ENCODE measurements around the gene AIFM3. TPM values are rescaled to one million over a fixed set of nuclear protein-coding genes. Genes with fewer than 3 reads are reported as not detected.
A peak's percentile ranks its signal among the peaks of the same experiment; 100 is the strongest.

The AIFM3 gene
- total and polyA plus RNA-seq, 2 of the 13 experiments (the other 11 are each of a cell fraction or from before 2014, with no cell fraction given) = 9.0 to 15.3 TPM

DNA sequence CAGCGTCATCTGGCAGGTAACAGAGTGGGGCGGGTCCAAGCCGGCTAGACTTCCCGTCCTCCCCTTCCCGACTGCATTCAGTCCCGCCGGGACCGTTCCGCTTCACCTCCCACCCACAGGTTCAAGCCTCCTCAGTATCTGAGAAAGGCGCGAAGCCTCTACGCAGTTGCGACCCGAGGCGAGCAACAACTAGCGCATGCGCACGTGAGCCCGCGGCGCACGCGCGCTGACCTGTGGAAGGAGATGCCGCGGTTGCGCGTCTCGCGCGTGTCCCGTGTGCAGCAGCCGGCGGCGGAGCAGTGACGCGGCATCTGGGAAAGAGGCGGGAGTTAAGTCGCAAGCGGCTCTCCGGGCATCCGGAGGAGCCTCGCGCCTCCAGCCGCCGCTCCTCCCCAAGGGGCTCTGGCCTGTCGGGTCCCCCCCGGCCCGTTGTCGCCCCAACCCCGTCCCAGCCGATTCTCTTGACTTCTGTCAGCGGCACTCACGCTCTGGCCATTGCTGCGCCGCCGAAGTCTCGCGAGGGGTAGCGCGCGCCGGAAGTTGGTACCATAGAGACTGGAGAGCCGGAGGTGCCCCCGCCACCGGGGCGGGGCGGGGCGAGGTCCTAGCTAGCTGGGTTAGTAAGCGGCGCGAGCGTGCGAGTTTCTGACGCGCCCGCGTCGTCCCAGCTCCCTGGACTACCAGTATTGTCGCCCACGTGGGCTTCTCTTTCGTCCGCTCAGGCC lies 34.7 kb downstream of the AIFM3 start, which contains the start of gene THAP7 (continued):
- TF ChIP-seq FOXM1 (CRISPR knock-in tag; IDR thresholded peaks at IDR 0.05) = no peak
- TF ChIP-seq, protein P1, sequence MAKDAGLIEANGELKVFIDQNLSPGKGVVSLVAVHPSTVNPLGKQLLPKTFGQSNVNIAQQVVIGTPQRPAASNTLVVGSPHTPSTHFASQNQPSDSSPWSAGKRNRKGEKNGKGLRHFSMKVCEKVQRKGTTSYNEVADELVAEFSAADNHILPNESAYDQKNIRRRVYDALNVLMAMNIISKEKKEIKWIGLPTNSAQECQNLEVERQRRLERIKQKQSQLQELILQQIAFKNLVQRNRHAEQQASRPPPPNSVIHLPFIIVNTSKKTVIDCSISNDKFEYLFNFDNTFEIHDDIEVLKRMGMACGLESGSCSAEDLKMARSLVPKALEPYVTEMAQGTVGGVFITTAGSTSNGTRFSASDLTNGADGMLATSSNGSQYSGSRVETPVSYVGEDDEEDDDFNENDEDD (CRISPR knock-in tag; IDR thresholded peaks at IDR 0.05; ENCODE audit: borderline replicate concordance) = peak; percentile 95
- TF ChIP-seq TCF12 (IDR thresholded peaks at IDR 0.05) = no peak
- peak; percentile 59; the same call in 1 of the 2 replicates for TF ChIP-seq TCF12 (CRISPR knock-in tag; IDR thresholded peaks at IDR 0.05)
- TF ChIP-seq CAMTA2 (CRISPR knock-in tag; IDR thresholded peaks at IDR 0.05; ENCODE audit: borderline replicate concordance) = peak; percentile 68; the same call in 1 of the 2 replicates
- TF ChIP-seq ZNF530 (CRISPR knock-in tag; IDR thresholded peaks at IDR 0.05; ENCODE audit: low read depth) = peak; percentile 86; the same call in 1 of the 2 replicates
- TF ChIP-seq ATF5 (CRISPR knock-in tag; IDR thresholded peaks at IDR 0.05; ENCODE audit: low read depth) = no peak
- TF ChIP-seq MED8 (CRISPR knock-in tag; IDR thresholded peaks at IDR 0.05; ENCODE audit: insufficient replicate concordance) = peak; percentile 79
- TF ChIP-seq, protein P2, sequence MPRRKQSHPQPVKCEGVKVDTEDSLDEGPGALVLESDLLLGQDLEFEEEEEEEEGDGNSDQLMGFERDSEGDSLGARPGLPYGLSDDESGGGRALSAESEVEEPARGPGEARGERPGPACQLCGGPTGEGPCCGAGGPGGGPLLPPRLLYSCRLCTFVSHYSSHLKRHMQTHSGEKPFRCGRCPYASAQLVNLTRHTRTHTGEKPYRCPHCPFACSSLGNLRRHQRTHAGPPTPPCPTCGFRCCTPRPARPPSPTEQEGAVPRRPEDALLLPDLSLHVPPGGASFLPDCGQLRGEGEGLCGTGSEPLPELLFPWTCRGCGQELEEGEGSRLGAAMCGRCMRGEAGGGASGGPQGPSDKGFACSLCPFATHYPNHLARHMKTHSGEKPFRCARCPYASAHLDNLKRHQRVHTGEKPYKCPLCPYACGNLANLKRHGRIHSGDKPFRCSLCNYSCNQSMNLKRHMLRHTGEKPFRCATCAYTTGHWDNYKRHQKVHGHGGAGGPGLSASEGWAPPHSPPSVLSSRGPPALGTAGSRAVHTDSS (CRISPR knock-in tag; conservative IDR thresholded peaks at IDR 0.05) = no peak
- 0 out of 2 replicates have a peak, but pooled peaks have one; percentile 24 for TF ChIP-seq ZNF777 (CRISPR knock-in tag; IDR thresholded peaks at IDR 0.05)
- TF ChIP-seq FOXC1 (CRISPR knock-in tag; IDR thresholded peaks at IDR 0.05; ENCODE audit: borderline replicate concordance) = peak; percentile 97
- no peak for TF ChIP-seq ZNF142 (CRISPR knock-in tag; IDR thresholded peaks at IDR 0.05)
- TF ChIP-seq CENPX (CRISPR knock-in tag; IDR thresholded peaks at IDR 0.05) = no peak
- peak; percentile 68 for TF ChIP-seq KMT2A (CRISPR knock-in tag; IDR thresholded peaks at IDR 0.05)
- TF ChIP-seq EHMT2 (IDR thresholded peaks at IDR 0.05; ENCODE audit: borderline replicate concordance, low read depth, low read length) = no peak
- TF ChIP-seq, protein P3, sequence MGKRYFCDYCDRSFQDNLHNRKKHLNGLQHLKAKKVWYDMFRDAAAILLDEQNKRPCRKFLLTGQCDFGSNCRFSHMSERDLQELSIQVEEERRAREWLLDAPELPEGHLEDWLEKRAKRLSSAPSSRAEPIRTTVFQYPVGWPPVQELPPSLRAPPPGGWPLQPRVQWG (CRISPR knock-in tag; IDR thresholded peaks at IDR 0.05; ENCODE audit: borderline replicate concordance, low read depth) = peak; percentile 74; the same call in 1 of the 2 replicates
- peak; percentile 75 for TF ChIP-seq AGO2 (optimal IDR thresholded peaks at IDR 0.05; ENCODE audit: low read depth, low read length)
- no peak for TF ChIP-seq ZNF34 (CRISPR knock-in tag; IDR thresholded peaks at IDR 0.05; ENCODE audit: borderline replicate concordance)
- TF ChIP-seq HDAC6 (IDR thresholded peaks at IDR 0.05; ENCODE audit: low read depth, low read length) = no peak
